ENCODE results near the gene PLEKHA7.

GRCh38 chr11:17036666-17037658 lies 22.7 kb upstream of the PLEKHA7 start:
- TF ChIP-seq POLR2A (IDR thresholded peaks at IDR 0.05; ENCODE audit: low read length) (no peak), GATA1 (IDR thresholded peaks at IDR 0.05; ENCODE audit: low read depth, low read length) (no peak)
